Ecto neural progenitor cell (in vitro differentiated cells): ENCODE data around the gene CACNG1.
"Not testable (repeated sequence)": the region's sequence is repeated elsewhere in the genome, so short reads cannot be mapped to it uniquely, and the experiment has no call there.

Experiments
- DNase-seq: peaks from one replicate; pipeline ENCODE4 v3.0.0-alpha.2; 2018; ENCODE audit warnings: low spot score

Gene CACNG1

GRCh38 chr17:67080804-67081203, 36.5 kb downstream of the CACNG1 start:
- DNase-seq = no peak

DNA sequence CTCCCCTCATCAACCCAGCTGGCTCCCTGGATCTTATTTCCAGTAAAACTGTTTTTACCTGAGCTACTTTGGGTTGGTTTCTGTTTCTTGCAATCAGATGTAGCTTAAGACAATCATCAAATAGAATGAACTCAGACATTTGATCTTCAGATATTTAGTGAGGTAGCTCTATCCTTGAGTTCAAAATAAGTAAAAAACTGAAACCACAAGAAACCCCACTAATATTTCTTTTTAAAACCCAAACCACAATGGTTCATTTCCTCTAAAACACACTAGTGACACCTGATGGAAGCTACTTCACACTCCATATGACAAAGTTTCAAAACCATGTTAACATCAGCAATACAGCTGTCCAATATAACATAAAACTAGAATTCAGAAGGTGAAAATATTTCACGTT, 37.8 kb downstream of the CACNG1 start:
- no peak for DNase-seq

- DNase-seq = no peak
Measured at GRCh38 chr17:67085406-67085805, 41.1 kb downstream of the CACNG1 start.

- no peak for DNase-seq
Measured at GRCh38 chr17:67088639-67089038, 44.3 kb downstream of the CACNG1 start.

GRCh38 chr17:67090341-67090740, 46.0 kb downstream of the CACNG1 start:
- DNase-seq = no peak

GRCh38 chr17:67092291-67092690, 47.9 kb downstream of the CACNG1 start:
- no peak for DNase-seq

- not testable (repeated sequence) for DNase-seq
Measured at GRCh38 chr17:67092710-67093109, 48.4 kb downstream of the CACNG1 start.

DNA sequence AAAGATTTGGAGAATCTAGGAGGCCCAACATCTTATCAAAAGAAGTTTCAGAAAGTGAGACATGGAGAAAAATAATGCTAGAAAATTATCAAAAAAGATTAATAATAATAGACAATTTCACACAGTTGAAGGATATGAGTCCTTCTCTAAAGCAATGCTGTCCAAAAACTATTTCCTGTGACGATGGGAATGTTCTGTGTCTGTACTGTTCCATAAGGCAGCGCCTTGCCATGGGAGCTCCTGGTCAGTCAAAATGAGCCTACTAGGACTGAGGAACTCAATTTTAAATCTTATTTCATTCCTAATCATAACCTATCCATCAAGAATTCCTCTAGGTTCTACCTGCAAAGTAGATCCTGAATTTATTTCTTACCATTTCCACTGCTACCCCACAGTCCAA, 49.0 kb downstream of the CACNG1 start:
- no peak for DNase-seq

GRCh38 chr17:67095291-67095690, 50.9 kb downstream of the CACNG1 start:
- DNase-seq = not testable (repeated sequence)

GRCh38 chr17:67095803-67096202, 51.4 kb downstream of the CACNG1 start:
- no peak for DNase-seq

GRCh38 chr17:67096609-67097008, 52.3 kb downstream of the CACNG1 start:
- DNase-seq = no peak

- no peak for DNase-seq
Measured at GRCh38 chr17:67098006-67098405, 53.7 kb downstream of the CACNG1 start.

DNA sequence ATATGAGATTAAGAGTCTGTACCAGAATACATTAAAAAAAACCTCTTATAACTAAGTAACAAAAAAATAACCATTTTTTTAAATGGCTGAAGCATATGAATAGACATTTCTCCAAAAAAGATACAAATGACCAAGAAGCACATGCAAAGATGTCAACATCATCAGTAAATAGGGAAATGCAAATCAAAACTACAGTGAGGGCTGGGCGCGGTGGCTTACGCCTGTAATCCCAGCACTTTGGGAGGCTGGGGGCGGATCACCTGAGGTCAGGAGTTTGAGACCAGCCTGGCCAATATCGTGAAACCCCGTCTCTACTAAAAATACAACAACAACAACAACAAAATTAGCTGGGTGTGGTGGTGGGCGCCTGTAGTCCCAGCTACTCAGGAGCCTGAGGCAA, 60.3 kb downstream of the CACNG1 start:
- DNase-seq = not testable (repeated sequence)

DNA sequence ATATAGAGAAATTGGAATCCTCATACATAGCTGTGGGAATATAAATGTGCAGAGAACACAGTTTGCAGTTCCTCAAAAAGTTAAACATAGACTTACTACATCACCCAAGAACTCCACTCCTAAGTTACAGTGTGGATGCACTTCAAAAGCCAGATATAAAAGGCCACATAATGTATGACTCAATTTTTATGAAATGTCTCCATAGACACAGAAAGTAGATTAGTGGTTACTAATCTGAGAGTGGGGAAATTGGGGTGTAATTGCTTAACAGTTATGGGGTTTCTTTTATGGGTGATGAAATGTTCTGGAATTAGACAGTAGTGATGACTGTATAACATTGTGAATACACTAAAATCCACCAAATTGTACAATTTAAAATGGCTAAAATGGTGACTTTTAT, 60.9 kb downstream of the CACNG1 start:
- DNase-seq = no peak
